ENCODE measurements around the gene POLR2J. TPM values are rescaled to one million over a fixed set of nuclear protein-coding genes. Genes with fewer than 3 reads are reported as not detected.
A peak's percentile ranks its signal among the peaks of the same experiment; 100 is the strongest.

Gene POLR2J
- polyA plus RNA-seq, 3 donors from 2014 or later: 103 to 115 (median 115) TPM

DNA sequence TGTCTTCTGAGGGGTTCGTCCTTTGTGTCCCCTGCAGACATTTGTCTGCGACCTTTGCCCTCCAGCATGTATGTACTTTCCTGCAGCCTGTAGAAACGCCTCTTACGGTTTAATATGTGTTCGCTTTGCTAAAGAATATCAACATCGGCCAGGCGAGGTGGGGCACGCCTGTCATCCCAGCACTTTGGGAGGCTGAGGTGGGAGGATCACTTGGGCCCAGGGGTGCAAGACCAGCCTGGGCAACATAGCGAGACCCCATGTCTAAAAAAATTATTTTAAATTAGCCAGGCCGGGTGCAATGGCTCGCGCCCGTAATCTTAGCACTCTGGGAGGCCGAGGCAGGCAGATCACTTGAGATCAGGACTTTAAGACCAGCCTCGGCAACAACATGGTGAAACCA lies 29.6 kb downstream of the POLR2J start:
- Mint-ChIP-seq H3K9me3 (no peaks in the 10 kb centered on the region), H3K27me3 (ENCODE audit: low read depth in 3 of 3) (peaks cover 0 to 1% (median 0%) of the 10 kb centered on the region in 3 donors), H3K4me3 (no peak overlapping the region), H3K4me1 (peaks cover 0 to 7% of the 10 kb centered on the region in 2 donors), H3K36me3 (peaks cover 0 to 4% (median 0%) of the 10 kb centered on the region in 3 donors), H3K27ac (no peak overlapping the region)
- DNase-seq: no peak

DNA sequence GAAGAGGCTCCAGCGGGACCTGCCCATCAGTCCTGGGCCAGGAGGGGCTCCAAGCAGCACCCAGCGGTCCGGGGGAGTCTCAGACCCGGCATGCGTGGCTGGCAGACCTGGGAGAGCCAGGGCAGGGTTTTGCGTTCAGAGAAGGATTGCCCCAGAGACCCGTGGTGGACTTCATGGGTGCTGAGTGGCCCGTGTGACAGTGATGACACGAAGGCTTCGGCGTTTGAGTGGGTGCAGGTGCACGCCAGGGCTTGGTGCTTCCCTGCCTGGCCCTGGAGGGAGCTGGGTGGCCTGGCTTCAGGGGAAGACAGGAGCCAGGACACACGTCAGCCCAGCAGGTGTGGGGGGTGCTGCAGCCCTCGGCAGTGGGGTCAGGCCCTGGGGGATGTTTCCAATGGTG lies 31.4 kb downstream of the POLR2J start:
- H3K4me1 Mint-ChIP-seq: peaks cover 15 to 21% of the 10 kb centered on the region in 2 donors

GRCh38 chr7:102446387-102447156 lies 32.1 kb downstream of the POLR2J start:
- DNase-seq: no peak
- H3K27me3 Mint-ChIP-seq (ENCODE audit: low read depth in 3 of 3): peaks cover 0 to 4% (median 0%) of the 10 kb centered on the region in 3 donors
- H3K4me1 Mint-ChIP-seq: peaks cover 22 to 29% of the 10 kb centered on the region in 2 donors
- H3K36me3 Mint-ChIP-seq: peaks cover 0 to 7% (median 0%) of the 10 kb centered on the region in 3 donors
- no peak overlapping the region for H3K4me3 Mint-ChIP-seq
- H3K9me3 Mint-ChIP-seq: no peaks in the 10 kb centered on the region
- H3K27ac Mint-ChIP-seq: peak overlapping the region in 1 of 6 donors; percentile 48

More for the DNA sequence above, 31.4 kb downstream of the POLR2J start:
- Mint-ChIP-seq H3K36me3 (peaks cover 0 to 4% (median 0%) of the 10 kb centered on the region in 3 donors), H3K4me3 (no peak overlapping the region), H3K27ac (no peak overlapping the region), H3K27me3 (ENCODE audit: low read depth in 3 of 3) (peaks cover 0 to 4% (median 0%) of the 10 kb centered on the region in 3 donors), H3K9me3 (no peaks in the 10 kb centered on the region)
- DNase-seq: no peak

GRCh38 chr7:102445674-102446071 lies 33.0 kb downstream of the POLR2J start:
- peaks cover 25 to 30% of the 10 kb centered on the region in 2 donors for H3K4me1 Mint-ChIP-seq
- no peak for DNase-seq
- H3K27ac Mint-ChIP-seq: peak overlapping the region in 3 of 6 donors; percentile 53 to 83 (median 65)
- peaks cover 0 to 9% (median 0%) of the 10 kb centered on the region in 3 donors for H3K36me3 Mint-ChIP-seq
- H3K4me3 Mint-ChIP-seq: no peak overlapping the region
- H3K27me3 Mint-ChIP-seq (ENCODE audit: low read depth in 3 of 3): peaks cover 0 to 4% (median 0%) of the 10 kb centered on the region in 3 donors
- no peaks in the 10 kb centered on the region for H3K9me3 Mint-ChIP-seq

DNA sequence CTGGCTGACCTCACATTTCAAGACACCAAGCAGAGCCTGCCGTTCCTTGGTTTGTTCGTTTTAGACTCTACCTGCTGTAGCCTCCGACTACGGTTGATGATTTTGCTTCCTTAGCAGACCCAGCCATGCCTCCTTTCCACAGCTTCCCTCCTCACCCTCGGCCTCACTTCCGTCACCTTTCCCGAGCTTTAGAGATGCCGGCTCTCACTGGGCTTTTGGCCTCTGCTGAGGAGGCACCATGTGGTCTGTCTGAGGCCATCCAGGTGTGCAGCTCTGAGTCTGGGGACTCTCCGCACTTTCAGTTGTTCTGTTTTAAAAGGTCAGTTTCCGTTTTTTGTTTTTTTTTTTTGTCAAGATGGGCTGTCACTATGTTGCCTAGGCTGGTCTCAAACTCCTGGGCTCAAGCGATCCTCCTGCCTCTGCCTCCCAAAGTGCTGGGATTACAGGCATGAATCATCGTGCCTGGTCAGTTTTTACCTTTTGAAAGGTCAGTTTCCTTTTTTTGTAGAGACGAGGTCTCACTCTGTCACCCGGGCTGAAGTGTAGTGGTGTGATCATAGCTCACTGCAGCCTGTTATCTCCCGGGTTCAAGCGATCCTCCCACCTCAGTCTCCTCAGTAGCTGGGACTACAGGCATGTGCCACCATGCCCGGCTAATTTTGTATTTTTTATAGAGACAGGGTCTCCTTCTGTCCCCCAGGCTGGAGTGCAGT lies 33.6 kb downstream of the POLR2J start:
- Mint-ChIP-seq H3K27ac (peak overlapping the region; percentile 14 to 86 (median 60)), H3K36me3 (peaks cover 0 to 9% (median 0%) of the 10 kb centered on the region in 3 donors), H3K27me3 (ENCODE audit: low read depth in 3 of 3) (peaks cover 0 to 4% (median 0%) of the 10 kb centered on the region in 3 donors), H3K4me1 (peaks cover 25 to 27% of the 10 kb centered on the region in 2 donors), H3K9me3 (no peaks in the 10 kb centered on the region), H3K4me3 (peak overlapping the region in 1 of 5 donors; percentile 22)
- no peak for DNase-seq

DNA sequence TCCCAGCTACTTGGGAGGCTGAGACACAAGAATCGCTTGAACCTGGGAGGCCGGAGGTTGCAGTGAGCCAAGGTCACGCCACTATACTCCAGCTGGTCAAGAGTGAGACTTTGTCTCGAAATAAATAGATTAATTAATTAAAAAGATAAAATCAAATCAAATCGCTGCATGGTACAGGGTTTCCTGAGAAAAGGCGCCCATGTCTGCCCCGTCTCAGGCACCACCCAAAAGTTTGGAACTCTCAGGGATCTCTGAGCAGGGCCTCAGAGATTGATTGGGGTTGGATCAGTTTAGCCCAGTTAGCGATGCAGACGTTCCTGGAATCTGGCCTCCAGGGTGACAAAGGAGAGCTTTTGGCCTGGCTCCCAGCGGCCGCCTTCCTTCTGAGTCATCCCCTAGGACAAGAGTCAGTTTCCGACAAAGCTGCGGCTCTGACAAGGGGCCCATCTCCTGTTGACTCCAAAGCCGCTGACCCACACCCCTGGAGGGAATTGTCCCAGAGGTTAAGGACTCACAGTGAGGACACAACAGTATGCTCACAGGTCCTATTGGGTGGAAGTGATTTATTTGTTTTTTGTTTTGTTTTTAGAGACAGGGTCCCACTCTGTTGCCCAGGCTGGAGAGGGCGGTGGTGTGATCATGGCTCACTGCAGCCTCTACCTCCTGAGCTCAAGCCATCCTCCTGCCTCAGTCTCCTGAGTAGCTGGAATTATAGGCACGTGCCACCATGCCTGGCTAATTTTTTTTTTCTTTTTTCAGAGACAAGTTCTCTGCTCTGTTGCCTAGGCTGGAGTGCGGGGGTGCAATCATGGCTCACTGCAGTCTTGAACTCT lies 38.5 kb downstream of the POLR2J start:
- H3K4me3 Mint-ChIP-seq: no peak overlapping the region

DNA sequence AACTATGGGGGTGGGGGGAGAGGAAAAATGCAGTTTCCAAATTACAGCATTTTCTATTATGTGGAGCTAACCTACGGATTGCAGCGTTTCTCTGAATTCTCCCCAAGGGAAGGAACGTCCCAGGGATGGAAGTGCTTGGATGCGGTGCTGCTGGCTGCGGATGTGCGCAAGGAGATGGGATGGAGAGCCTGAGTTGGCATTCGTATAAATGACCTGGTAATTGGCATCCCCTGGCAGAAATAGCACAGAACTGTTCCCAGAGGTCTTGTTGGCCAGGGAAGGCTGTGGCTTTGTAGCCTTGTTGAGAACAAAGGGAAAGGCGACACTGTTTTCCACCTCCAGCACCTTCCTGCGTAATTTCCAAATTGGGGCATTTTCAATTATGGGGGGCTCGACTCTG lies 42.6 kb downstream of the POLR2J start:
- Mint-ChIP-seq H3K4me3 (peak overlapping the region in 4 of 5 donors; percentile 36 to 61 (median 54)), H3K9me3 (no peaks in the 10 kb centered on the region), H3K36me3 (peaks cover 0 to 3% (median 0%) of the 10 kb centered on the region in 3 donors), H3K27me3 (ENCODE audit: low read depth in 3 of 3) (peaks cover 15 to 21% (median 18%) of the 10 kb centered on the region in 3 donors), H3K4me1 (peaks cover 33 to 35% of the 10 kb centered on the region in 2 donors), H3K27ac (peak overlapping the region in 4 of 6 donors; percentile 28 to 69 (median 62))
- DNase-seq: no peak

More for the DNA sequence above, 38.5 kb downstream of the POLR2J start:
- H3K27me3 Mint-ChIP-seq (ENCODE audit: low read depth in 3 of 3): peaks cover 0 to 3% (median 0%) of the 10 kb centered on the region in 3 donors
- H3K36me3 Mint-ChIP-seq: peaks cover 0 to 9% (median 3%) of the 10 kb centered on the region in 3 donors
- no peak overlapping the region for H3K27ac Mint-ChIP-seq
- H3K4me1 Mint-ChIP-seq: peaks cover 32 to 34% of the 10 kb centered on the region in 2 donors
- no peaks in the 10 kb centered on the region for H3K9me3 Mint-ChIP-seq
- no peak for DNase-seq

DNA sequence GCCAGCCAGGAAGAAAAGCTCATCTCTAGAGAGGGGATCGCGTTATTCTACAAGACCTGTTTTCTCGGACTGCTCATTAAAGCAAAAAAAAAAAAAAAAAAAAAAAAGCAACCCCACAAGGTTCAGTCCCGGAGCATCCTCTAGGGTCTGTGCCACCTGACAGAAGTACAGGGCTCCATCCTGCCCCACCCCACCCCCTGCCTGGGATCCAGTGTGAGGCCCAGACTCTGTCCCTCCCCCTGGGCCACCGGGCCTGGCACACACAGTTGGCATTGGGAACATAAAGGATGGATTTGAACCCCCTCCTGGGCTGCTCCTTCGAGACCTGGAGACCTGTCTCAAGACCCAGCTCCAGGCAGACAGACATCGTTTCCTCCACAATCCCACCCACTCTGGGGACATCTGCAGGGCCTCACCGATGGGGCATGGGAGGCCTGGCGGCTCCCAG lies 44.7 kb downstream of the POLR2J start:
- no peaks in the 10 kb centered on the region for H3K9me3 Mint-ChIP-seq
- H3K4me3 Mint-ChIP-seq: peak overlapping the region; percentile 83 to 93 (median 88)
- peak overlapping the region; percentile 85 to 95 (median 90) for H3K27ac Mint-ChIP-seq
- H3K4me1 Mint-ChIP-seq: peaks cover 52 to 53% of the 10 kb centered on the region in 2 donors
- H3K27me3 Mint-ChIP-seq (ENCODE audit: low read depth in 3 of 3): peaks cover 19 to 26% (median 21%) of the 10 kb centered on the region in 3 donors
- peak in 1 of 3 donors; percentile 18 for DNase-seq
- peaks cover 0 to 3% (median 0%) of the 10 kb centered on the region in 3 donors for H3K36me3 Mint-ChIP-seq

- Mint-ChIP-seq H3K27ac (peak within 1 kb of the TSS; percentile 90 to 99 (median 96)), H3K4me3 (peak within 1 kb of the TSS; percentile 83 to 93 (median 88)), H3K4me1 (peaks cover 54% of the 10 kb centered on the region in 2 donors), H3K36me3 (peaks cover 0 to 3% (median 0%) of the 10 kb centered on the region in 3 donors), H3K9me3 (no peaks in the 10 kb centered on the region), H3K27me3 (ENCODE audit: low read depth in 3 of 3) (peaks cover 19 to 26% (median 21%) of the 10 kb centered on the region in 3 donors)
- peak; percentile 83 to 86 (median 85) for DNase-seq
Measured at GRCh38 chr7:102433219-102434038, 45.3 kb downstream of the POLR2J start, which contains the start of gene ORAI2. Gene ORAI2 (plus strand): TSS chr7:102433575. CDS start chr7:102438957, 5,382 bp downstream.

GRCh38 chr7:102432442-102433218 lies 46.1 kb downstream of the POLR2J start:
- H3K9me3 Mint-ChIP-seq: no peaks in the 10 kb centered on the region
- H3K27me3 Mint-ChIP-seq (ENCODE audit: low read depth in 3 of 3): peaks cover 19 to 26% (median 21%) of the 10 kb centered on the region in 3 donors
- DNase-seq: no peak
- H3K27ac Mint-ChIP-seq: peak overlapping the region; percentile 90 to 99 (median 96)
- H3K4me3 Mint-ChIP-seq: peak overlapping the region; percentile 71 to 81 (median 75)
- peaks cover 0 to 3% (median 0%) of the 10 kb centered on the region in 3 donors for H3K36me3 Mint-ChIP-seq
- H3K4me1 Mint-ChIP-seq: peaks cover 59 to 60% of the 10 kb centered on the region in 2 donors

GRCh38 chr7:102431617-102432298 lies 47.0 kb downstream of the POLR2J start:
- Mint-ChIP-seq H3K9me3 (no peaks in the 10 kb centered on the region), H3K36me3 (peaks cover 0 to 3% (median 0%) of the 10 kb centered on the region in 3 donors), H3K27ac (peak overlapping the region; percentile 90 to 99 (median 96)), H3K4me3 (peak overlapping the region; percentile 71 to 81 (median 75)), H3K4me1 (peaks cover 67 to 69% of the 10 kb centered on the region in 2 donors), H3K27me3 (ENCODE audit: low read depth in 3 of 3) (peaks cover 20 to 26% (median 21%) of the 10 kb centered on the region in 3 donors)
- DNase-seq: peak; percentile 54 to 70 (median 65)

All from immature natural killer cell (primary cell).